ENCODE measurements around the gene GRN. TPM values are rescaled to one million over a fixed set of nuclear protein-coding genes. Genes with fewer than 3 reads are reported as not detected.

Gene GRN
- total RNA-seq, 4 donors from 2014 or later = 159 to 223 (median 188) TPM

- 81 to 83% methylated on average over 17 of the region's 17 CpGs for WGBS, 2 donors
- H3K4me1 ChIP-seq = peaks cover 0 to 4% (median 0%) of the 10 kb centered on the region in 4 donors
Measured at GRCh38 chr17:44355642-44356099, 10.6 kb downstream of the GRN start.

GRCh38 chr17:44356241-44356640 is 11.1 kb downstream of the GRN start:
- peaks cover 0 to 10% (median 2%) of the 10 kb centered on the region in 4 donors for H3K4me1 ChIP-seq
- WGBS, 2 donors = 94 to 95% methylated on average over 4 to 11 of the region's 11 CpGs
- no peaks in the 10 kb centered on the region for H3K27me3 ChIP-seq
- H3K36me3 ChIP-seq = peaks cover 0 to 24% (median under 1%) of the 10 kb centered on the region in 3 donors
- TF ChIP-seq, protein P1, sequence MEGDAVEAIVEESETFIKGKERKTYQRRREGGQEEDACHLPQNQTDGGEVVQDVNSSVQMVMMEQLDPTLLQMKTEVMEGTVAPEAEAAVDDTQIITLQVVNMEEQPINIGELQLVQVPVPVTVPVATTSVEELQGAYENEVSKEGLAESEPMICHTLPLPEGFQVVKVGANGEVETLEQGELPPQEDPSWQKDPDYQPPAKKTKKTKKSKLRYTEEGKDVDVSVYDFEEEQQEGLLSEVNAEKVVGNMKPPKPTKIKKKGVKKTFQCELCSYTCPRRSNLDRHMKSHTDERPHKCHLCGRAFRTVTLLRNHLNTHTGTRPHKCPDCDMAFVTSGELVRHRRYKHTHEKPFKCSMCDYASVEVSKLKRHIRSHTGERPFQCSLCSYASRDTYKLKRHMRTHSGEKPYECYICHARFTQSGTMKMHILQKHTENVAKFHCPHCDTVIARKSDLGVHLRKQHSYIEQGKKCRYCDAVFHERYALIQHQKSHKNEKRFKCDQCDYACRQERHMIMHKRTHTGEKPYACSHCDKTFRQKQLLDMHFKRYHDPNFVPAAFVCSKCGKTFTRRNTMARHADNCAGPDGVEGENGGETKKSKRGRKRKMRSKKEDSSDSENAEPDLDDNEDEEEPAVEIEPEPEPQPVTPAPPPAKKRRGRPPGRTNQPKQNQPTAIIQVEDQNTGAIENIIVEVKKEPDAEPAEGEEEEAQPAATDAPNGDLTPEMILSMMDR (IDR thresholded peaks at IDR 0.05) = no peak
- TF ChIP-seq POLR2A (IDR thresholded peaks at IDR 0.05) (no peak), EP300 (IDR thresholded peaks at IDR 0.05) (no peak)
- H3K4me3 ChIP-seq = no peak overlapping the region
- DNase-seq (ENCODE audit: low spot score in 2 of 2) = no peak
- H3K9me3 ChIP-seq = no peaks in the 10 kb centered on the region
- no peak overlapping the region for H3K27ac ChIP-seq

More at GRCh38 chr17:44355642-44356099, 10.6 kb downstream of the GRN start:
- H3K36me3 ChIP-seq = peaks cover 0 to 30% (median 4%) of the 10 kb centered on the region in 3 donors
- no peaks in the 10 kb centered on the region for H3K9me3 ChIP-seq
- no peak for DNase-seq (ENCODE audit: low spot score in 2 of 2)
- H3K27ac ChIP-seq = no peak overlapping the region
- H3K27me3 ChIP-seq = no peaks in the 10 kb centered on the region
- H3K4me3 ChIP-seq = no peak overlapping the region
- TF ChIP-seq EP300 (IDR thresholded peaks at IDR 0.05) = no peak
- TF ChIP-seq, protein P1 (IDR thresholded peaks at IDR 0.05) = no peak
- no peak for TF ChIP-seq POLR2A (IDR thresholded peaks at IDR 0.05)

DNA sequence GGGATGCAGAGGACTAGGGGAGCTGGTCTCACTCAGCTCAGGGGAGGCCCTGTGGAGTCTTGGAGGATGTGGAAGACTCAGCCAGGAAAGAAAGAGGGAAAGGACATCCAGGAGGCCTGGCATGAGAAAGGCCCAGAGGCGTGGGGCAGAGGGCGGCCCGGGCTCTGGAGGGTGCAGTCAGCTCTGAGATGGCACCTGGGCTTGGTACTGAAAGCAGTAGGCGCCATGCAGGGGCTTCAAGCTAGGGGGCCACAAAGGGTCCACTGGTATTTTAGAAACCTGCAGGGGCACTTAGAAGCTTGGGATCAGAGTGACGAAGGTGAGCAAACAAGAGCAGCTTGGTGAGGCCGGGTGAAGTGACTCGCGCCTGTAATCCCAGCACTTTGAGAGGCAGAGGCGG is 13.0 kb downstream of the GRN start:
- TF ChIP-seq EP300 (IDR thresholded peaks at IDR 0.05) (no peak), POLR2A (IDR thresholded peaks at IDR 0.05) (no peak)
- TF ChIP-seq, protein P1 (IDR thresholded peaks at IDR 0.05) = no peak

GRCh38 chr17:44359006-44359405 is 13.9 kb downstream of the GRN start:
- H3K9me3 ChIP-seq = no peaks in the 10 kb centered on the region
- no peak for DNase-seq (ENCODE audit: low spot score in 2 of 2)
- no peaks in the 10 kb centered on the region for H3K36me3 ChIP-seq
- peaks cover 0 to 12% of the 10 kb centered on the region in 2 donors for H3K27me3 ChIP-seq
- no peak overlapping the region for H3K4me3 ChIP-seq
- WGBS, 2 donors = 73 to 74% methylated on average over 6 of the region's 6 CpGs
- TF ChIP-seq POLR2A (IDR thresholded peaks at IDR 0.05) (no peak), EP300 (IDR thresholded peaks at IDR 0.05) (no peak)
- TF ChIP-seq, protein P1 (IDR thresholded peaks at IDR 0.05) = no peak
- peaks cover 0 to 35% (median 17%) of the 10 kb centered on the region in 4 donors for H3K4me1 ChIP-seq
- H3K27ac ChIP-seq = no peak overlapping the region

More for the DNA sequence above, 13.0 kb downstream of the GRN start:
- H3K36me3 ChIP-seq = peaks cover 0 to 6% (median 0%) of the 10 kb centered on the region in 3 donors
- H3K9me3 ChIP-seq = no peaks in the 10 kb centered on the region
- H3K27ac ChIP-seq = no peak overlapping the region
- DNase-seq (ENCODE audit: low spot score in 2 of 2) = no peak
- 88 to 91% methylated on average over 9 of the region's 9 CpGs for WGBS, 2 donors
- no peak overlapping the region for H3K4me3 ChIP-seq
- H3K27me3 ChIP-seq = peaks cover 0 to 9% of the 10 kb centered on the region in 2 donors
- peaks cover 0 to 28% (median 15%) of the 10 kb centered on the region in 4 donors for H3K4me1 ChIP-seq

- Histone ChIP-seq H3K4me3 (no peak overlapping the region), H3K4me1 (peaks cover 0 to 38% (median 17%) of the 10 kb centered on the region in 4 donors), H3K27ac (no peak overlapping the region), H3K36me3 (no peaks in the 10 kb centered on the region), H3K9me3 (no peaks in the 10 kb centered on the region), H3K27me3 (peaks cover 0 to 12% of the 10 kb centered on the region in 2 donors)
- TF ChIP-seq EP300 (IDR thresholded peaks at IDR 0.05) (no peak), POLR2A (IDR thresholded peaks at IDR 0.05) (no peak)
- TF ChIP-seq, protein P1 (IDR thresholded peaks at IDR 0.05) = no peak
- whole genome bisulfite sequencing, 2 donors = 85 to 87% methylated on average over 12 to 14 of the region's 14 CpGs
- no peak for DNase-seq (ENCODE audit: low spot score in 2 of 2)
Measured at GRCh38 chr17:44359458-44360143, 14.5 kb downstream of the GRN start.
